Kidney (tissue), 14 donors: ENCODE measurements around the gene KLK6. TPM values are rescaled to one million over a fixed set of nuclear protein-coding genes. Genes with fewer than 3 reads are reported as not detected.
A peak's percentile ranks its signal among the peaks of the same experiment; 100 is the strongest.

ENCODE experiments used
- DNase-seq, 5 donors: peaks; one replicate each; pipeline ENCODE4 v3.0.0-alpha.2; 2013 to 2020
- FAIRE-seq: peaks from 2 replicates; lab custom pipeline; 2012; peaks lifted over from hg19 to GRCh38; lab: Jason Lieb, UNC
- H3K27ac ChIP-seq, 2 donors: one replicate each; pipeline ENCODE4 v1.7.0; 2013; ENCODE audit warnings: low read depth in 2 of 2, low read length in 2 of 2, inconsistent platforms in 1 of 2
- H3K27me3 ChIP-seq: one replicate; pipeline ENCODE4 v1.7.1; 2013; ENCODE audit warnings: low read length, inconsistent platforms; ENCODE audit not compliant: control insufficient read depth, insufficient read depth
- H3K36me3 ChIP-seq, 3 donors: one replicate each; pipeline versions ENCODE4 v1.7.0 to v1.7.1; 2013; ENCODE audit warnings: low read length in 3 of 3, control low read depth in 1 of 3, inconsistent platforms in 1 of 3; ENCODE audit not compliant: insufficient read depth in 3 of 3, control insufficient read depth in 2 of 3
- H3K4me1 ChIP-seq, 3 donors: one replicate each; pipeline versions ENCODE4 v1.7.0 to v1.7.1; 2013; ENCODE audit warnings: low read length in 3 of 3, inconsistent platforms in 1 of 3, low read depth in 1 of 3; ENCODE audit not compliant: control insufficient read depth in 2 of 3, insufficient read depth in 2 of 3
- H3K4me3 ChIP-seq, 3 donors: one replicate each; pipeline versions ENCODE4 v1.7.0 to v1.8.1; 2013; ENCODE audit warnings: low read length in 3 of 3, control low read depth in 1 of 3, inconsistent platforms in 1 of 3
- H3K9ac ChIP-seq, 3 donors: one replicate each; pipeline versions ENCODE4 v1.7.0 to v1.7.1; 2013; ENCODE audit warnings: low read length in 3 of 3, control low read depth in 1 of 3, inconsistent platforms in 1 of 3
- H3K9me3 ChIP-seq, 3 donors: one replicate each; pipeline versions ENCODE4 v1.7.0 to v1.7.1; 2013; ENCODE audit warnings: low read length in 3 of 3, control low read depth in 1 of 3, inconsistent platforms in 1 of 3; ENCODE audit not compliant: control insufficient read depth in 2 of 3, insufficient read depth in 1 of 3
- intact Hi-C: fragments of 100-400 bp; cut with DNase I; formaldehyde crosslinking; loops from one replicate; pipeline ENCODE4 v1.11.1; 2022
- polyA plus RNA-seq: library from polyadenylated mRNA; stranded (reverse); fragments of 350-450 nt; fragmentation: Illumina TruSeq; extraction: RNeasy Lipid Tissue Mini Kit (QIAGEN cat#74804); gene quantifications from one replicate; pipeline ENCODE4 v1.2.3, GENCODE V29; 2014; ENCODE audit warnings: low read depth, low replicate concordance; ENCODE audit not compliant: insufficient read depth
- total RNA-seq: library from RNA; stranded (reverse); fragmentation: NEBNext Ultra II Directional; extraction: Animal tissue kit (Norgen Biotek cat#: 25700); gene quantifications from one replicate; pipeline ENCODE4 v1.2.1, GENCODE V29; 2021
- TF ChIP-seq, protein P1 (sequence below): IDR thresholded peaks from 3 replicates; pipeline ENCODE4 v1.5.1; 2012; ENCODE audit warnings: mild to moderate bottlenecking, moderate library complexity, borderline replicate concordance; ENCODE audit not compliant: insufficient read depth; ENCODE audit errors: extremely low read depth
- donor health status: control.
- donor health status: control.
- donor health status: control.
- donor health status: control.
- donor health status: control.
- donor health status: DM: yes; HTN: yes; CAD: no.
- donor health status: Normal renal cell carcinoma (clear cell type).

KLK6 gene
- total and polyA plus RNA-seq, 2 donors from 2014 or later: 15.0 to 30.3 TPM

DNA sequence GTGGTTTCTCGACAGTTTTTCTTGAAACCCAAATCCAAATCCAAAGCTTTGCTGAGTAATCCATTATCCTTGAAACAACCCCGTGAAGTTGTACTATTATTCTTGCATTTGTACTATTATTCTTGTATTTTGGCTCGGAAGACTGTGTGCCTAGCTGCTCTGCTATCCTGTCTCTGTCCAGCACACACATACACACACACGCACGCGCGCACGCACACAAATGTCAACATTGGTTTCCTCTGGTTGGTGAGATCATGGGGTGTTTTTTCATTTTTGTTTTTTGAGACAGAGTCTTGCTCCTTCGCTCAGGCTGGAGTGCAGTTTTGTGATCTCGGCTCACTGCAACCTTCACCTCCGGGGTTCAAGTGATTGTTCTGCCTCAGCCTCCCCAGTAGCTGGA is 43.2 kb downstream of the KLK6 start:
- Histone ChIP-seq H3K9ac (no peak overlapping the region), H3K27ac (no peak overlapping the region), H3K27me3 (no peaks in the 10 kb centered on the region), H3K4me3 (no peak overlapping the region), H3K36me3 (no peaks in the 10 kb centered on the region), H3K4me1 (no peaks in the 10 kb centered on the region), H3K9me3 (no peaks in the 10 kb centered on the region)
- intact Hi-C loops: no loop called here
- DNase-seq (no peak), FAIRE-seq (no peak)
- TF ChIP-seq, protein P1, sequence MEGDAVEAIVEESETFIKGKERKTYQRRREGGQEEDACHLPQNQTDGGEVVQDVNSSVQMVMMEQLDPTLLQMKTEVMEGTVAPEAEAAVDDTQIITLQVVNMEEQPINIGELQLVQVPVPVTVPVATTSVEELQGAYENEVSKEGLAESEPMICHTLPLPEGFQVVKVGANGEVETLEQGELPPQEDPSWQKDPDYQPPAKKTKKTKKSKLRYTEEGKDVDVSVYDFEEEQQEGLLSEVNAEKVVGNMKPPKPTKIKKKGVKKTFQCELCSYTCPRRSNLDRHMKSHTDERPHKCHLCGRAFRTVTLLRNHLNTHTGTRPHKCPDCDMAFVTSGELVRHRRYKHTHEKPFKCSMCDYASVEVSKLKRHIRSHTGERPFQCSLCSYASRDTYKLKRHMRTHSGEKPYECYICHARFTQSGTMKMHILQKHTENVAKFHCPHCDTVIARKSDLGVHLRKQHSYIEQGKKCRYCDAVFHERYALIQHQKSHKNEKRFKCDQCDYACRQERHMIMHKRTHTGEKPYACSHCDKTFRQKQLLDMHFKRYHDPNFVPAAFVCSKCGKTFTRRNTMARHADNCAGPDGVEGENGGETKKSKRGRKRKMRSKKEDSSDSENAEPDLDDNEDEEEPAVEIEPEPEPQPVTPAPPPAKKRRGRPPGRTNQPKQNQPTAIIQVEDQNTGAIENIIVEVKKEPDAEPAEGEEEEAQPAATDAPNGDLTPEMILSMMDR: no peak

DNA sequence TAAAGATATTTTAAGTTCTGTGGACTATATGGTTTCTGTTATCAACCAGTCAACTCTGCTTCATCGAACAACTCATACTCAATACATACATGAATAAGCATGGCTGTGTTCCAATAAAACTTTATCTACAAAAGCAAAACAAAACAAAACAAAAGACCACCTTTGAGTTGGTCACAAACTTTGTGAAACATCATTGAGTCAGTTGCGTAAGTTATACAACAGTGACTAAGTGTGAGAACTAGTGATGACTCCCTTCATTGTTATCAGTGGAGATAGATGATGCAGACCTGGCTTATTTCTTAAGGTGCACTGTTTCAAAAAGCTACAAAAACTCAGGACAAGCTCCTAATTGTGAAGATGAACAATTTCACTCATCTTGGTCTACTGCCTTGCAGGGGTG is 43.7 kb downstream of the KLK6 start:
- Histone ChIP-seq H3K36me3 (no peaks in the 10 kb centered on the region), H3K27me3 (no peaks in the 10 kb centered on the region), H3K9ac (no peak overlapping the region), H3K27ac (no peak overlapping the region), H3K4me3 (no peak overlapping the region), H3K4me1 (no peaks in the 10 kb centered on the region), H3K9me3 (no peaks in the 10 kb centered on the region)
- FAIRE-seq: no peak
- TF ChIP-seq, protein P1: no peak
- intact Hi-C loops: no loop called here
- DNase-seq: no peak

DNA sequence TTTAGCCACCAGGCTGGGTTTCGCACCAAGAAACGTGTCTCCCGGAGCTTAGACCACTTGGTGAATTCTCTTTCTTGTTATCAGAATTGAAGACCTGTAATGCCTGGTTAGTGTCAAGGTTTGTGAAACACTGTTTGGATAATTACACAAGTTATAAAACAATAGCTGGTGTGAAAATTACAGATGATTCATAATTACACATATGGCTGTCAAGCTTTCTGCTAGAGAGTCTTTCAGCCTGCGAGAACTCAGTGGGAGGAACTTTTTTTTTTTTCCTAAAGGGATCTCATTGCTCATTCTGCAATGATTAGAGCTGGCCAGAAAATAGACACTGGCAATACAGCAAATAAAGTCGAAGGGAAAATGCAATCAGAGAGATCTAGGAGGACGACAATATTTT is 44.8 kb downstream of the KLK6 start:
- Histone ChIP-seq H3K9ac (no peak overlapping the region), H3K36me3 (no peaks in the 10 kb centered on the region), H3K27me3 (peaks cover 3% of the 10 kb centered on the region), H3K4me1 (no peaks in the 10 kb centered on the region), H3K9me3 (no peaks in the 10 kb centered on the region), H3K27ac (no peak overlapping the region), H3K4me3 (no peak overlapping the region)
- no peak for FAIRE-seq
- no peak for DNase-seq
- intact Hi-C loops: no loop called here
- TF ChIP-seq, protein P1: no peak

DNA sequence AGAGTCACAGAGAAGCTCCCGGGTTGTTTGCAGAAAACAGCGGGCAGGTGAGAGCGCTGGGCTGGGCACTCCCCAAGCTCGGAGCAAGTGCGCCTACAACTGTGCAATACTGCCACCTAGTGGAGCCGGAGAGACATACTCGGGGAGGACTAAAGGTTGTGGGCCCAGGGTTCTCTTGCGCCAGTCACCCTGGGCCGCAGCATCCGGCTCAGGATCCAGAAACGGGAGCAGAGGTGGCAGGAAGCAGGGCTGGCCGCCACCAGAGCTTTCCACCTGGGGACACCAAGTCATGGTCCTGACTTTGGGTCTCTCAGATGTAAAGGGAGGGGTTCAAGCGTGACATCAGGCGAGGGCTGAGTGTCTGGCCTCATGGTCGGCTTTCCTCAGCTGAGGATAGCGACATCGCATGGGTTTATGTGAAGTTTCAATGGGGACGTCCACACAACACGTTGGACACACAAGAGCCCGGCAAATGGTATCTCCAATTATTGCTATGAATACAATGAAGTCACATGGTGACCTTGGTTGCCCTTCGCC is 47.0 kb downstream of the KLK6 start:
- no peaks in the 10 kb centered on the region for H3K36me3 ChIP-seq
- peaks cover 3% of the 10 kb centered on the region for H3K27me3 ChIP-seq
- no peaks in the 10 kb centered on the region for H3K4me1 ChIP-seq
- H3K4me3 ChIP-seq: no peak overlapping the region
- no peaks in the 10 kb centered on the region for H3K9me3 ChIP-seq
- no peak overlapping the region for H3K9ac ChIP-seq
- DNase-seq (peak; percentile 80 to 93 (median 86)), FAIRE-seq (no peak)
- no peak overlapping the region for H3K27ac ChIP-seq
- TF ChIP-seq, protein P1: peak; percentile 73
- intact Hi-C loops: no loop called here
